Measurements from ENCODE around the gene BBS12.

The BBS12 gene

DNA sequence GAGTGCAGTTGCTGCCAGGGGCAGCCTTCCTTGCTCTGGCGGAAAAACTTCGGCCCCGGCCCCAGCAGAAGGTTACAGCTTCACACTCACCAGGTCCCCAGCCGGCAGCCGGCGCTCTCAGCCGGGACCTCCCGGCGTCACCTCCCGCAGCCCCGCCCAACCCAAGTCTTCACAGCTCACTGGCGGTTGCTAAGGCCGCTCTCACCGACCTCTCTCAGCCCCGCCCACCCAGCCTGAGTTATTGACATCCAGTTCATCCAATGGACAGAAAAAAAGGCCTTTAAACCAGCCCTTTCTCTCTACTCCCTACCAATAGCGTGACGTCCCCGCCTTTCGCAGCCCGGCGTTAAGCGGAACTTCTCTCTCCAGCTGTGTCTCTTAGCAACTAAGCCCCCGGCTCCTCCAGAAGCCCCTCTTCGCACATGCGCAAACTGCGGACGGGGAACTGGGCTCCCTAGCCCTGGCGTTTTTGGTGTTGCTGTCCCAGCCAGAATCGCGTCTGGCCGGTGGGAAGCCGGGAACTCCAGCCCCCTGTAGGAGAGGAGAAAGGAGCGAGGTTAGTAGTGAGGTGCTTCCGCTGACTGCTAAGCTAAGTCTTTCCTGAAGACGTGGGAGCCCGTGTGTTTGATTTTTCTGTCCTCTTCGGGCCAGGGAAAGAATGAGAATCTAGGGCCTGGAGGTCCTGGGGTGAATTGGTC is at the start of gene BBS12:
TSS of gene BBS12 (plus strand) at position 376 of the 698 bp plus-strand sequence. CDS start 9,189 bp downstream, outside the sequence.
- peak; percentile 100 for DNase-seq

GRCh38 chr4:122686691-122687090 is 45.8 kb upstream of the BBS12 start:
- DNase-seq = no peak

DNA sequence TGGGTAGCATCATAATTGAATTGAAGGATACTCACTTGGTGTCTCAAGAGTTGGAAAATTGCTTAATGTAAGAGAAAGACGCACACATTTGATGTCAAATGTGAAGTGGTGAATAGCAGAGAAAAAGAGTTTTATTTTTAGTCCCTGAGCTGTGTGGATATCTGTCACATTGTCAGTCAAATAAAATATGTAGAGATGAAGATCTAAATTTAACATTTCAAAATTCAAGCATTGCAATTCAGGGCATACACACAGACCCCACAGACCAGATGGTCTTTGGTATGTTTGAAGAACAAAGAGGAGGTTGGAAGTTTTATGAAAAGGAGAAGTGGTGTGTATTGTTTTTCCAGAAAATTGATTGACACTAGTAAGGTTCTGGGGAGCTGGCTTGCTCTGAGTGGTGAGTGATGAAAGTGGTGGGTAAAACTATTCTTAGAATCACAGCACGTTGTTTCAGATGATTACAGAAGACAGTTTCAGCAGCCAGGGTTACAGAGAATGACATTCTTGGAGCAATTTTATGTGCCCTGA is 44.9 kb upstream of the BBS12 start:
- DNase-seq = peak; percentile 73

- DNase-seq = no peak
Observed at GRCh38 chr4:122688529-122689140, 43.9 kb upstream of the BBS12 start.

DNA sequence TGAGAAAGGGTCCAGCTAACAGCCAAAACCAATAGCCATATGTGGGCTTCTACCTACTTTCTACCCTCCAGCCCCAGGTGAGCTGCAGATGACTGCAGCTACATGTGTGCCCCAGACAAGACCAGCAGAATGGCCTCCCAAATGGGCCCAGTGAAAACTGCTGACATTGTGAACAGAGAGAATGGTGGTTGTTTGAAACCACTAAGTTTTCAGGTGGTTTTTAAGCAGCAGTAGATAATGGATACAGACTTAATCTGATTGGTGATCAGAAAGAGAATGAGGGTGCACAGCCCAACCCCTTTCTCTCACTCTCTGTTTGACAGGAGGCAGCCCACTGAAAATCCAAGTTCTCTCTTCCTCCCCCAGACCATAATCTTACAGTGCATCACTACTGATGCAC is 42.5 kb upstream of the BBS12 start:
- peak; percentile 86 for DNase-seq

DNA sequence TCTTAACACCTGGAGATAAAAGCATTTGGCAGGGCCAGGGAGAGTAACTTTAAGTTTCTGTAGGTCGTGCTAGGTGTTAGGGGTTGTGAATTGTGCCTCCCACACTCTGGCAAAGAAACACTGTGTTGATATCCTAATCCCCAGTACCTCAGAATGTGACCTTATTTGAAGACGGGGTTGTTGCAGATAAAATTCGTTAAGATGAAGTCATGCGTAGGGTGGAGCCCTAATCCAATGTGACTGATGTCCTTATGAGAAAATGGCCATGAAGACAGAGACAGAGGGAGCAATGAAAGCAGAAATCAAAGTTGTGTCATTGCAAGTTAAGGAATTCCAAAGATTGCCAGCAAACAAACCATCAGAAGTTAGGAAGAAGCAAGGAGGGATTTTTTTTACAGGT is 40.5 kb upstream of the BBS12 start:
- no peak for DNase-seq

DNA sequence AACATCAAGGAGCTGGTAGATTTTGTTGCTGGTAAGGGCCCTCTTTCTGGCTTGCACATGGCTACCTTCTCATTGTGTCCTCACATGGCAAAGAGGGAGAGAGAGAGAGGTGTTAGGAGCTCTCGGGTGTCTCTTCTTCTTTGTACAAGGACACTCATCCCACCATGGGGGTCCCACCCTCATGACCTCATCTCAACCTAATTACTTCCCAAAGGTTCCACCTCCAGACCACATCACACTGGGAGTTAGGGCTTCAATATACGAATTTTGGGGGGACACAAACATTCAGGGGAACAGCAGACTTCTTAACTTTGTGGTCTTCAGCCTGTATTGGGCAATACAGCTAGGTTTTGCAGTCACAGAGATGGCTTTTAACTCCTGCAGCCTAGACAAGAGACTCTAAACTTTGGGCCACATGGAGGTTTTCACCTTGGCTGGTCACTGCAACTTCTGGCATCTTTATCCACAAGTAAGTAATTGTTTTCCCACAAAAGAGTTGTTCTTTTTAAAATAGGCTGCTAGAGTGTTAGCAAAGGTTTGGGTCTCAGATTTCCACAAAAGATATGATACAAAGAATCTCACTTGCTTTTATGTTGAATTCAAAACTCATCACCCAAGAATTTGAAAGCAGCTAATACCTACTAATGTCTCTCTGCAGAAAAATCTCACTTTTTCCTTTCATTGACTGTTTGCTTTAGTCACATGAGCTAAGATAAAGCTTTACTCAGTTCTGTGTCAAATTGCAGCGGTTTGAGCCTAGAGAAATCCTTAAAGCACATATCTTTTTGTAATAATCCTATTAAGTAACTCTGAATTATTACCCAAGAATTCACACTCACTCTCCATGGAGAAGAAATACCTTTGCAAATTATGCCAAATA is 39.6 kb upstream of the BBS12 start:
- DNase-seq = no peak

DNA sequence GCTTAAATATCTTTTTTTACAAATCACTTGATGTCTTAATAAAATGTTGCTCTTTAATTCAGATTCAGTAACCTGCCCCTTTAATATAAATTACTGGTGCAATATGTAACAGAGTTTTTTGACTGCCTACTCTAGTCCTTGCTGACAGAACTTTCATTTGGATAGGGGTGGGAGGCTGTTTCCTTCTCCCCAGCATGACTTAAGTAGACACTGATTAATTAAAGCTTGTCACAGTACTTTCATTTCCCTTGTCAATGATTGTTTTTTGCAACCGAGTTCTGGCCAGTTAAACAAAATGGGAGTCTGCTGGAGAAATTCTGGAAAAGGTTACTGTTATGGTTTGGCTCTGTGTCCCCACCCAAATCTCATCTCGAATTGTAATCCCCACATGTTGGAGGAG is 37.3 kb upstream of the BBS12 start:
- DNase-seq = no peak

DNA sequence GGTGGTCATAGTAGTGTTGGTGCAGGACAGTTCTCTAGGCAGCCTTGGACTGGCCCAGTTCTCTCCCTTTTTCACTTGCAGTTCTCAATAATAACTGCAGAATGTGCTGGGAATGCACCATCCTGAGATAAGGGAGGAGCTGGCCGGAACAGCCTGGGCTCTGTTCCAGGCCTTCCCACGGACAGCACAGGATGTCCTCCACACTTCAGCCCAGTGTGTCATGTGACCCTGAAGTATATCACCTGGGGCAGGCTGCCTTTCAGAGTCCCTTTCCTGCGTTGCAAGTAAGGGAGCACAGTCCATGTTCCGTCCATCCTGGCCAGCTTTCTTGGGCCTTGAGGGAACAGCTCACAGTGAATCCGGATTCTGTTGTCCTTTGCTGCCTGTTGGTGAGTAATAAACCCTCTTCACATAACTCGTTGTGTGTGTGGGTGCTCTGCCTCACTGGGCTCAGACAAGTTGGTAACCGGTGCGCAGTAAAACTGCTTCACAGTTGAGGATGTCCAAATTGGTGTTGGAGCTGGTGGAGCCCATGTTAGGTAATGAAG is 32.3 kb upstream of the BBS12 start:
- DNase-seq = no peak

DNA sequence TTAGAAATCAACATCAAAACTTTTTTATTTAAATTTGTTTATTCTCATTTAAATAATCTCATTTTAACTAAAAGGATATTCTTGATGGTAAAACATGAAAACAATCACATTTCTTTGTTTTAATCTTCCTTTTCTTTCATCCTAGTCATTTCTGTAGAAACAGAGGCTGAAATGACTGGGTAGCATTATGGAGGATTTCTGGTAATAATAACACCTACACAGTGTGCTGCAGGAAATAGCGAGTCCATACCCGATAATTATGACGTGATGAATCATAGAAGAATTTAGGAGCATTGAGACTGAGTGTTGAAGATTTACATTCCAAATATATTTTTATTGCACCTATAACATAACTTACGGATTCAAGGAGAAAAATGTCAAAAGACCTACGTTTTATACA is 31.4 kb upstream of the BBS12 start:
- peak; percentile 87 for DNase-seq

DNA sequence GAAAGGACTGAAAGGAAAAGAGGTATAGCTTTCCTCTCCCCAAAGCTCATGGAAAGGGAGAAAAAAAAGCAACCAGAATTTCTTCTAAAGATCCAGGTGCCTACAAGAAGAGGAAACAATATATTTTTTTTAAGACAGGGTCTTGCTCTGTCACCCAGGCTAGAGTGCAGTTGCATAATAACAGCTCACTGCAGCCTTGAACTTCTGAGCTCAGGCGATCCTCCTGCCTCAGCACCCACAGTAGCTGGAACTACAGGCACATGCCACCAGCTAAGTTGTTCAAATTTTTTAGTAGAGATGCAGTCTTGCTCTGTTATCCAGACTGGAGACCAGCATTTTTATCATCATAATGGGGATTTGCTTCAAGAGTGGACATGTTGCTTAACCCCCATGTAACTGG is 30.5 kb upstream of the BBS12 start:
- DNase-seq = no peak

DNA sequence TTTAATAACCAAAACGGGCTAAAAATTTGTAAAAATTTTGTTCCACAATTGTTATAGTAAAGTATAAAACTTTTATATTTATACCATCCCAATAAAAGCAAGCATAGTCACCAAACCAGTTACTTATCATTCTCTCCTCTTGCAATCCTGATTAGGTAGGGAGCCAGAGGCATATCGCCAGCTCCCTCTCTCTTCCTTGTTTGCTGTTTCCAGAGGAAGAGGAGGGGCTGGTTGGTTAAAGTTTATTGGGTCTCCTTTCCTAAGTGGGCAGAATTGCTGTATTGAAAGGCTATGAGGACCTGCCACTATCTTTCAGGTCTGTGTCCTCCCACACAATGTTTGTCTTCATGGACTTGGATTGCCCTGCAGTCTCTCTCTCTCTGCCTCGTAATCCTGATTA is 29.6 kb upstream of the BBS12 start:
- no peak for DNase-seq

GRCh38 chr4:122703868-122704267 is 28.6 kb upstream of the BBS12 start:
- no peak for DNase-seq

DNA sequence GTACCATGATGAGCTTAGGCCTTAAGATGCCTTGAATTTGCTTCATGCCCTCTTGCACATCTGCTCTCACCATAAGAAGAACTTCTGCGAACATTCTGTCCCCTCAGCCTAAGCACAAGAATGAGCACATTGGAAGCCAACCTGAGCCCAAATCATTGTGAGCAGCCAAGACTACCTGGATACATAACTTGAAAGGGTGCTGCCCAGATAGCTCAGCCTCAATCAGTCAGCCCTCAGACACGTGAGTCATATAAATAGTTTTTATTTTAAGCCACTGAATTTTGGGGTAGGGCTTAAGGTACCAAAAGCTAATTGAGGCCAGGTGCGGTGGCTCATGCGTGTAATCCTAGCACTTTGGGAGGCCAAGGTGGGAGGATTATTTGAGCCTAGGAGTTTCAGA is 27.5 kb upstream of the BBS12 start:
- DNase-seq = peak; percentile 72

DNA sequence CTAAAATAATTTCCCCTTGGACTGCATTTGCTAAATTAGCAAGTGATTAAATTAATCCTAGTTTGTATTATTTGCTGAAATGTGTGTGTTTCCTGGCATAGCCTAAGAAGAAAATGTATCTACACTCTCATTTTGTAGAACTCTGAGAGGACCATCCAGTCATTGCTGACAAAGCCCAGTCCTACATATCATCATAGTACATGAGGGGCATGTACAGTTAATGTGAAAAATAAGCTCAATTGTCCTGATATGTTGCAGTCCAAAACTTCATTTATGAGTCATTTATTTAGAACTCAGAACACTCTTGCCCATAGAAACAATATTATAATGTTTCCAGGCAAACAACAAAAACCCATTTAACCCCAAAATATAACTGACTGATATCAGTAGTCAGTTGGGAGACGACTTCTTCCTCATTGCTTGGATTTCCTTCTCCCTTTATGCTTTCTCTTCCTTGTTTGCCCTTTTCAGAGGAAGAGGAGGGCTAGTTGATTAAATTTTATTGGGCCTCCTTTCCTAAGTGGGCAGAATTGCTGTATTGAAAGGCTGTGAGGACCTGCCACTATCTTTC is 26.9 kb upstream of the BBS12 start:
- DNase-seq = peak; percentile 72

- no peak for DNase-seq
Observed at GRCh38 chr4:122706511-122706910, 26.0 kb upstream of the BBS12 start.

DNA sequence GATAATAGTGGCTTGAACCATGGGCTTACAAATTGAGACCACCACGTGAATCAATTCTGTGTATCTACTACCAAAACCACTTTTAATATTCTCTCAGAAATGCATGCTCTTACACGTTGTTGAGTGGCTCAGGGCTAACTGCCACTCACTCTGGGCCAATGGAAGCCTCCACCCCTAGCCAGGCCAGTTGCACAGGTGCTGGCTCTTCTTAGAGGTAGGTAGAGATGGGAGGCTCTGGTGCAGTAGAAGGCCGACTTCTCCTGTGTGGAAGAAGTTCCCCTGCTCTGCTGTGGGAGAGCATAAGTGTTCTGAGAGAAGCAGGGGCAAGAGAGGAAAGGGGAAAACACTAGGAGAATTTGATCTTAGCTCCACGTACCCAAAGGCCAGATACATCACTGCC is 25.0 kb upstream of the BBS12 start:
- peak; percentile 60 for DNase-seq

DNA sequence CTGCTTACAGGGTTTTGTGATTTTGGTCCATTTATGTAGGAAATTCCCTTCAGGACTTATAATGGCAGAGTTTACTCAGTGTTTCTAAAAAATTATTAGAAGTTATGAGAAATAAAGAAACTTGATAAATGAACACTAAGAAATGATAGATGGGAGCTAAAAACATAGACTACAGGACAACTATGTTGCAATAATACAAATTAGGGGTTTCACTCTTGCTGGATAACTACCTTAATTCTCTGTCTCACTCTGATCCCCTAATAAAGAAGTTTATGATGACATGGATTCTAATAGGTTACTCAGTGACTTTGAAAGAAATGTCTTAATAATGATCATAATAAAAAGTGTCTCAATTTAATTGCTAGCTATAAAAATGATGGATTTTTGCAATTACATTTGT is 23.3 kb upstream of the BBS12 start:
- no peak for DNase-seq

DNA sequence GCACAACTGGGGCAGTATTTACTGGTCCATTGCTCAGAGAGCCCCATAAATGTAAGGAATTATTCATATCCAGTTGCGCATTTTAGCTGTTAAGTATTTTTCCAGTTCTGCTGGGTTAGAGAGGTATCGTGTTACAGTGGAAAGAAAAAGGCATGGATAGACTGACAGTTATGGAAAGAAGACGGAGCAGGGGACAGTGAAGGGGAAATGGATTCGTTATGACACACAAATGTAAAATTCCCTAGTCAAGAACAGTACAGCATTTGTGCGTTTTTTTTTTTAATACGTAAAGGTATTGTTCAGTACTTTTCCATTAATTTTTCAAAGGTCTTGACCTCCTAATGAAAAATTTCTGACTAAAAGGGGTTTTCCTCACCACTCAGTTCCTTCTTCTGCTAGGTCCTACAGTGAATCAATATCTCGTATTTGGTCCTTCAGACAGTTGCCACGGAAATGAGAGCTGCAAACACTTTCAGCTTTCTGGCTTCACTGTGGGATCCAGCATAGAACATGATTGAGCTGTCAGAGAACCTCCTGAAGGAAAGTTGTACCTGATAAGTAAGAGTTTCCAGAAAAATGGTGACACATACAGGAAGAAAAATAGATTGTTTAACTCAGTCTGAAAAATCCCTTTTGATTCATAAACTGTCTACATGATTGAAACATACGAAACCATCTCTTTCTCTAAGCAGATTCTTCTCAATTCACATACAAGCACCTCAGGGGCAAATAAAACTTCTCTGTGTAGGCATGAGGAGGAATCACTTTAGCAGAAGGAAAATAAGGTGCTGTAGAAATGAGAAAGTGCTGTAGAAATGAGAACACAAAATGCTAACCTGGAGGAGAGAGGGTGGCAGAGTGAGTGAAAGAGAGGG is 21.8 kb upstream of the BBS12 start:
- DNase-seq = peak; percentile 89

- no peak for DNase-seq
Observed at GRCh38 chr4:122711919-122712318, 20.6 kb upstream of the BBS12 start.

DNA sequence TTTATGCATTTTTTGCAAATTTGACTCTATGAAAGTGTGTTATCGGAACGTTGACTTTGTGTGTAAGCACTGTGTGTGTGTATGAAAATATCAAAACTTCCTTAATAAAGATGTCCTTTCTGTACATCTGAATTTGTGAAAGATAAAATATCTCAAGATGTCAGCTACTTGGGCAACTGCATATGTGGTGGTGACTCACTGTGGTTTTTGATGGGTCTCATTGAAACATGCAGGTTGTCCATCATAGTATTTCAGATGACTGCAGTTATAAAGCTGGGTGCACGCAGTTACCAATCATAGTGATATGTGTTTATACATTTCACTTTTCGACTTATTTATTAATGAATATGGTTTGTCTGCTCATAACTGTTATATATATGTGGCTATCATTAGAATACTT is 19.7 kb upstream of the BBS12 start:
- DNase-seq = peak; percentile 78

DNA sequence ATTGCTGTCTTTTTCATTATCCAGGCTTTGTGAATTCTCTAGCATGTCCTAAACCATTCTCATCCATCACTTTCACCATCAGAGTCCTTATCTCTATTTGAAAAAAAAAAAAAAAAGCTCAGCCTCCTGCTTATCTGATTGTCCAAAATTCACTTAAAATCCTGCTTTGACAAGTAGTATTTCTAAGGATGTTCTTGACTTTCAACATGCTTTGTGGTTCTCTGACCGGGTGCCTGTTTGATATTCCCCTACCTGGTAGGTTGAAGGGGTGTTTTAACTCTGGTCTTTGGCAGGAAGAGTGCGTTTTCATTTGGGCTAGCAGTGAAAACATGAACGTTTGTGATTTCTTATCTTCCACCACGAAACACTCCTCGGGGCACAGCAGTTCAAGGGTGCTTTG is 17.3 kb upstream of the BBS12 start:
- peak; percentile 61 for DNase-seq
